Measurements from ENCODE around the gene CRP. TPM values are rescaled to one million over a fixed set of nuclear protein-coding genes. Genes with fewer than 3 reads are reported as not detected.

Gene CRP
- total and polyA plus RNA-seq, 3 donors from 2014 or later = 0.16 to 0.74 (median 0.37) TPM

DNA sequence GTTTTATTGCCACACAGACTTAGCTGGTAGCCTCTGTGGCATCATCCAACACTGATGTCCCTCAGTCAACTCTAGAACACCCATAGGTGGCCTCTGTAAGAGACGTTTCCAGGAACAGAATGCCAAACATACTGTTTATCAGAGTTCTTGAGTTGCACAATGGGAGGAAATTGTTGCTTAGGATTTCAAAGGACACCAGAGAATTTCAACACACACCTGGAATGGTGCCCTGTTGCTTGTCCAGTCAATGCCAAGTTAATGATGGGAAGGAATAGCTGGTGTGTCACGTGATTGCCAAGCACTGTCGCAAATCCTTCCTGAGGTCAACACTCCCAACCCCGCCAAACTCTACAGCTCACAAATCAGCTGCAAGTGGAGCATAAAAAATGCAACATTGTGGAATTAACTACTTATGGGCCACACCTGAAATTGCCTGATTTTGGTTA, 37.8 kb upstream of the CRP start:
- intact Hi-C loops (cut with DNase I; ENCODE audit: low total_unique reads) = no loop called here
- Histone ChIP-seq H3K4me3 (no peak overlapping the region), H3K36me3 (ENCODE audit: low read depth, missing control alignments) (no peaks in the 10 kb centered on the region), H3K4me1 (no peaks in the 10 kb centered on the region), H3K9me3 (no peaks in the 10 kb centered on the region), H3K27ac (no peak overlapping the region), H3K27me3 (no peaks in the 10 kb centered on the region)
- WGBS, 2 donors = 52 to 55% methylated on average over 4 of the region's 4 CpGs
- TF ChIP-seq POLR2A (IDR thresholded peaks at IDR 0.05) = no peak
- TF ChIP-seq, protein P1, sequence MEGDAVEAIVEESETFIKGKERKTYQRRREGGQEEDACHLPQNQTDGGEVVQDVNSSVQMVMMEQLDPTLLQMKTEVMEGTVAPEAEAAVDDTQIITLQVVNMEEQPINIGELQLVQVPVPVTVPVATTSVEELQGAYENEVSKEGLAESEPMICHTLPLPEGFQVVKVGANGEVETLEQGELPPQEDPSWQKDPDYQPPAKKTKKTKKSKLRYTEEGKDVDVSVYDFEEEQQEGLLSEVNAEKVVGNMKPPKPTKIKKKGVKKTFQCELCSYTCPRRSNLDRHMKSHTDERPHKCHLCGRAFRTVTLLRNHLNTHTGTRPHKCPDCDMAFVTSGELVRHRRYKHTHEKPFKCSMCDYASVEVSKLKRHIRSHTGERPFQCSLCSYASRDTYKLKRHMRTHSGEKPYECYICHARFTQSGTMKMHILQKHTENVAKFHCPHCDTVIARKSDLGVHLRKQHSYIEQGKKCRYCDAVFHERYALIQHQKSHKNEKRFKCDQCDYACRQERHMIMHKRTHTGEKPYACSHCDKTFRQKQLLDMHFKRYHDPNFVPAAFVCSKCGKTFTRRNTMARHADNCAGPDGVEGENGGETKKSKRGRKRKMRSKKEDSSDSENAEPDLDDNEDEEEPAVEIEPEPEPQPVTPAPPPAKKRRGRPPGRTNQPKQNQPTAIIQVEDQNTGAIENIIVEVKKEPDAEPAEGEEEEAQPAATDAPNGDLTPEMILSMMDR (IDR thresholded peaks at IDR 0.05) = no peak
- DNase-seq = no peak

- Histone ChIP-seq H3K9me3 (no peaks in the 10 kb centered on the region), H3K27me3 (no peaks in the 10 kb centered on the region), H3K4me3 (no peak overlapping the region), H3K36me3 (ENCODE audit: low read depth, missing control alignments) (no peaks in the 10 kb centered on the region), H3K27ac (no peak overlapping the region), H3K4me1 (no peaks in the 10 kb centered on the region)
- no peak for TF ChIP-seq POLR2A (IDR thresholded peaks at IDR 0.05)
- TF ChIP-seq, protein P1 (IDR thresholded peaks at IDR 0.05) = no peak
- DNase-seq = no peak
- intact Hi-C loops (cut with DNase I; ENCODE audit: low total_unique reads) = no loop called here
Measured at GRCh38 chr1:159751031-159751430, 36.6 kb upstream of the CRP start.

DNA sequence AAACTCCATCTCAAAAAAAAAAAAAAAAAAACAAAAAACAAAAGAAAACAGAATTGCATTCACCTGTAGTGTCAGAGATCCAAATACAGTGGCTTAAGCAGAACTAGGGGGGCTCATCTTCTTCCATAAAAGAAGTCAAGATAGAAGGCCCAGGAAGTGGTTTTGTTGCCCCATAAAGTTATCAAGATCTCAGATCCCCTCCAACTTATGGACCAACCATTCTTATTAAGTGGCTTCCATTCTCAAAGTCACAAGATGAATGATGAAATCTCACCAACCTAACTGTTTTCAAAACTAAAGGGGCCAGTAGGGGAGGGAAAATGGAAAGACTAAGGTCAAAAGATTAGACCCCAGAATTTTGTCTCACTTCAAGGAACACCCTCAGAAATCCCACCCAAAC, 36.2 kb upstream of the CRP start:
- Histone ChIP-seq H3K36me3 (ENCODE audit: low read depth, missing control alignments) (no peaks in the 10 kb centered on the region), H3K4me3 (no peak overlapping the region), H3K9me3 (no peaks in the 10 kb centered on the region), H3K4me1 (no peaks in the 10 kb centered on the region), H3K27me3 (no peaks in the 10 kb centered on the region), H3K27ac (no peak overlapping the region)
- no peak for TF ChIP-seq POLR2A (IDR thresholded peaks at IDR 0.05)
- TF ChIP-seq, protein P1 (IDR thresholded peaks at IDR 0.05) = no peak
- intact Hi-C loops (cut with DNase I; ENCODE audit: low total_unique reads) = no loop called here
- DNase-seq = no peak

GRCh38 chr1:159749630-159750029, 35.2 kb upstream of the CRP start:
- H3K9me3 ChIP-seq = no peaks in the 10 kb centered on the region
- intact Hi-C loops (cut with DNase I; ENCODE audit: low total_unique reads) = no loop called here
- H3K27ac ChIP-seq = no peak overlapping the region
- 82 to 83% methylated on average over 2 of the region's 2 CpGs for WGBS, 2 donors
- DNase-seq = no peak
- no peaks in the 10 kb centered on the region for H3K4me1 ChIP-seq
- H3K4me3 ChIP-seq = no peak overlapping the region
- H3K36me3 ChIP-seq (ENCODE audit: low read depth, missing control alignments) = no peaks in the 10 kb centered on the region
- no peak for TF ChIP-seq POLR2A (IDR thresholded peaks at IDR 0.05)
- TF ChIP-seq, protein P1 (IDR thresholded peaks at IDR 0.05) = no peak
- no peaks in the 10 kb centered on the region for H3K27me3 ChIP-seq

- Histone ChIP-seq H3K27ac (no peak overlapping the region), H3K9me3 (no peaks in the 10 kb centered on the region), H3K4me3 (no peak overlapping the region), H3K36me3 (ENCODE audit: low read depth, missing control alignments) (no peaks in the 10 kb centered on the region), H3K27me3 (no peaks in the 10 kb centered on the region), H3K4me1 (no peaks in the 10 kb centered on the region)
- WGBS, 2 donors = 87 to 94% methylated on average over 1 of the region's 1 CpG
- TF ChIP-seq, protein P1 (IDR thresholded peaks at IDR 0.05) = no peak
- TF ChIP-seq POLR2A (IDR thresholded peaks at IDR 0.05) = no peak
- no peak for DNase-seq
- intact Hi-C loops (cut with DNase I; ENCODE audit: low total_unique reads) = no loop called here
Measured at GRCh38 chr1:159748370-159748769, 34.0 kb upstream of the CRP start.

Measured in testis (tissue), 3 donors.